NCI-H82 (cell line): ENCODE results near the gene TNIK.

ENCODE experiments used
- DNase-seq: peaks from one replicate; lab custom pipeline; 2025; lab: John Stamatoyannopoulos, UW

The TNIK gene

GRCh38 chr3:171163101-171164066, 296.8 kb downstream of the TNIK start:
- peak; percentile 59 for DNase-seq

- DNase-seq, result no peak
These were observed 299.9 kb downstream of the TNIK start for GRCh38 chr3:171160325-171160724.

- no peak for DNase-seq
These were observed 300.4 kb downstream of the TNIK start for GRCh38 chr3:171159822-171160157.

- no peak for DNase-seq
These were observed 301.0 kb downstream of the TNIK start for GRCh38 chr3:171159024-171159821.

- DNase-seq, result no peak
These were observed 302.2 kb downstream of the TNIK start for GRCh38 chr3:171157980-171158379.

GRCh38 chr3:171157286-171157685, 302.9 kb downstream of the TNIK start:
- no peak for DNase-seq

GRCh38 chr3:171156401-171157010, 303.7 kb downstream of the TNIK start:
- DNase-seq, result peak; percentile 88

- no peak for DNase-seq
These were observed 305.0 kb downstream of the TNIK start for GRCh38 chr3:171155122-171155700.

GRCh38 chr3:171150945-171151344, 309.3 kb downstream of the TNIK start:
- DNase-seq, result no peak

GRCh38 chr3:171149526-171150116, 310.6 kb downstream of the TNIK start:
- DNase-seq, result no peak

- DNase-seq, result no peak
These were observed 314.4 kb downstream of the TNIK start for GRCh38 chr3:171145798-171146197.

- DNase-seq, result no peak
These were observed 317.2 kb downstream of the TNIK start for GRCh38 chr3:171142985-171143384.

GRCh38 chr3:171140246-171140645, 320.0 kb downstream of the TNIK start:
- no peak for DNase-seq

- no peak for DNase-seq
These were observed 322.2 kb downstream of the TNIK start for GRCh38 chr3:171138027-171138426.

GRCh38 chr3:171135549-171135948, 324.7 kb downstream of the TNIK start:
- DNase-seq, result no peak

GRCh38 chr3:171133796-171134569, 326.2 kb downstream of the TNIK start:
- DNase-seq, result no peak

GRCh38 chr3:171133337-171133736, 326.9 kb downstream of the TNIK start:
- no peak for DNase-seq

- DNase-seq, result no peak
These were observed 327.3 kb downstream of the TNIK start for GRCh38 chr3:171132873-171133272.

- DNase-seq, result no peak
These were observed 330.4 kb downstream of the TNIK start for GRCh38 chr3:171129827-171130226.

GRCh38 chr3:171127611-171128010, 332.6 kb downstream of the TNIK start:
- no peak for DNase-seq
